H1 (cell line): Measurements from ENCODE around the gene WEE2. TPM values are rescaled to one million over a fixed set of nuclear protein-coding genes. Genes with fewer than 3 reads are reported as not detected.

Experiments
- CTCF ChIA-PET: fragments of 300-600 bp; sonication (Branson Sonifier 250); formaldehyde crosslinking; loops from one replicate; lab custom pipeline; 2021; ENCODE audit not compliant: partially characterized antibody; lab: Charles Lee
- POLR2A ChIA-PET: fragments of 300-600 bp; sonication (Branson Sonifier 250); formaldehyde crosslinking; loops from one replicate; lab custom pipeline; 2021; ENCODE audit warnings: inconsistent platforms; ENCODE audit not compliant: partially characterized antibody; lab: Charles Lee
- DNase-seq, 2 experiments: peaks; one replicate each; pipeline versions ENCODE4 v3.0.0 to v3.0.0-alpha.2; 2010 to 2022; ENCODE audit warnings: low spot score in 2 of 2, low read depth in 1 of 2, mixed read lengths in 1 of 2
- FAIRE-seq: peaks from 2 replicates; lab custom pipeline; 2011; peaks lifted over from hg19 to GRCh38; lab: Jason Lieb, UNC
- H2AFZ ChIP-seq: 2 replicates; pipeline ENCODE4 v1.8.1; 2012; ENCODE audit warnings: low read length, inconsistent platforms
- H2AK5ac ChIP-seq: 2 replicates; pipeline ENCODE4 v1.6.1; 2013; ENCODE audit warnings: low read depth, low read length
- H2BK120ac ChIP-seq: replicated peaks from 2 replicates; pipeline ENCODE3; 2013; ENCODE audit warnings: low read depth, low read length, inconsistent platforms
- H2BK12ac ChIP-seq: 2 replicates; pipeline ENCODE4 v1.6.1; 2013; ENCODE audit warnings: low read depth, low read length
- H2BK15ac ChIP-seq: 2 replicates; pipeline ENCODE4 v1.6.1; 2013; ENCODE audit warnings: low read length
- H2BK20ac ChIP-seq: 2 replicates; pipeline ENCODE4 v1.6.1; 2013; ENCODE audit warnings: low read length
- H2BK5ac ChIP-seq: 2 replicates; pipeline ENCODE4 v1.6.1; 2013; ENCODE audit warnings: low read depth, low read length
- H3K14ac ChIP-seq: 2 replicates; pipeline ENCODE4 v1.6.1; 2013; ENCODE audit warnings: inconsistent platforms; ENCODE audit not compliant: insufficient read length
- H3K18ac ChIP-seq: 2 replicates; pipeline ENCODE4 v1.6.1; 2013; ENCODE audit warnings: low read length; ENCODE audit errors: extremely low read depth
- H3K23ac ChIP-seq: 2 replicates; pipeline ENCODE4 v1.6.1; 2013; ENCODE audit warnings: inconsistent platforms; ENCODE audit not compliant: insufficient read length
- H3K23me2 ChIP-seq: 2 replicates; pipeline ENCODE4 v1.6.1; 2013; ENCODE audit warnings: low read depth, low read length
- H3K27ac ChIP-seq: 2 replicates; pipeline ENCODE4 v1.6.1; 2011; ENCODE audit warnings: low read depth, low read length, inconsistent platforms
- H3K27me3 ChIP-seq, 4 experiments: replicated peaks in 1 of 4; 1 replicate in 1 of 4; 2 replicates in 3 of 4; pipeline versions ENCODE4 v1.6.1 to v1.8.1; 2011 to 2013; ENCODE audit warnings: low read length in 3 of 4, mild to moderate bottlenecking in 3 of 4, inconsistent platforms in 2 of 4, mixed read lengths in 2 of 4, moderate library complexity in 1 of 4; ENCODE audit not compliant: control insufficient read depth in 3 of 4, insufficient read depth in 3 of 4; ENCODE audit errors: extremely low read depth in 1 of 4
- H3K36me3 ChIP-seq, 4 experiments: 2 replicates each; pipeline versions ENCODE4 v1.6.1 to v1.8.1; 2011 to 2013; ENCODE audit warnings: mild to moderate bottlenecking in 4 of 4, low read length in 3 of 4, moderate library complexity in 2 of 4, control low read depth in 1 of 4, inconsistent platforms in 1 of 4; ENCODE audit not compliant: insufficient read depth in 4 of 4, control insufficient read depth in 2 of 4
- H3K4ac ChIP-seq: replicated peaks from 2 replicates; pipeline ENCODE3; 2013; ENCODE audit warnings: low read length, low read depth, mixed read lengths, inconsistent platforms; ENCODE audit not compliant: insufficient read length
- H3K4me1 ChIP-seq, 4 experiments: replicated peaks in 1 of 4; 1 replicate in 1 of 4; 2 replicates in 3 of 4; pipeline versions ENCODE4 v1.6.1 to v1.8.1; 2011 to 2013; ENCODE audit warnings: low read length in 3 of 4, inconsistent platforms in 2 of 4, mixed read lengths in 1 of 4; ENCODE audit not compliant: insufficient read depth in 4 of 4, control insufficient read depth in 3 of 4
- H3K4me2 ChIP-seq, 2 experiments: 2 replicates each; pipeline versions ENCODE4 v1.6.1 to v1.8.1; 2011 to 2013; ENCODE audit warnings: low read depth in 2 of 2, low read length in 2 of 2, control low read depth in 1 of 2, inconsistent platforms in 1 of 2, mild to moderate bottlenecking in 1 of 2; ENCODE audit not compliant: insufficient read depth in 1 of 2
- H3K4me3 ChIP-seq, 4 experiments: fragments of 200-600, 300-600 bp in 1 of 4; sonication (generic), shearing (Covaris generic), sonication (Bioruptor Twin) in 1 of 4; 2 replicates each; pipeline versions ENCODE4 v1.5.1 to v1.8.1; 2011 to 2016; ENCODE audit warnings: low read length in 4 of 4, low read depth in 3 of 4, control low read depth in 2 of 4, inconsistent platforms in 2 of 4, mild to moderate bottlenecking in 2 of 4, mixed read lengths in 1 of 4, moderate library complexity in 1 of 4; ENCODE audit not compliant: insufficient read depth in 2 of 4; ENCODE audit errors: extremely low read depth in 1 of 4
- H3K56ac ChIP-seq: replicated peaks from 2 replicates; pipeline ENCODE3; 2013; ENCODE audit warnings: low read depth, mild to moderate bottlenecking, mixed read lengths, low read length, inconsistent platforms; ENCODE audit not compliant: insufficient read length
- H3K79me1 ChIP-seq: 2 replicates; pipeline ENCODE4 v1.6.1; 2013; ENCODE audit warnings: low read depth, low read length, control low read depth
- H3K79me2 ChIP-seq, 2 experiments: 2 replicates each; pipeline versions ENCODE4 v1.6.1 to v1.8.1; 2012 to 2013; ENCODE audit warnings: low read length in 2 of 2, mild to moderate bottlenecking in 2 of 2, inconsistent platforms in 1 of 2; ENCODE audit not compliant: insufficient read depth in 2 of 2, control insufficient read depth in 1 of 2
- H3K9ac ChIP-seq, 4 experiments: replicated peaks in 1 of 4; 1 replicate in 1 of 4; 2 replicates in 3 of 4; pipeline versions ENCODE4 v1.6.1 to v1.8.1; 2011 to 2013; ENCODE audit warnings: low read depth in 3 of 4, low read length in 3 of 4, control low read depth in 2 of 4, mild to moderate bottlenecking in 2 of 4, moderate library complexity in 2 of 4, inconsistent platforms in 1 of 4; ENCODE audit errors: extremely low read depth in 1 of 4
- H3K9me3 ChIP-seq, 2 experiments: 2 replicates each; pipeline versions ENCODE4 v1.6.1 to v1.8.1; 2012 to 2013; ENCODE audit warnings: mild to moderate bottlenecking in 2 of 2, moderate library complexity in 2 of 2, control low read depth in 1 of 2, inconsistent platforms in 1 of 2, low read depth in 1 of 2, low read length in 1 of 2, mixed read lengths in 1 of 2; ENCODE audit not compliant: insufficient read depth in 2 of 2
- H4K20me1 ChIP-seq, 2 experiments: replicated peaks in 1 of 2; 2 replicates each; pipeline versions ENCODE3 to v1.8.1; 2011 to 2013; ENCODE audit warnings: inconsistent platforms in 2 of 2, low read length in 2 of 2, mild to moderate bottlenecking in 1 of 2; ENCODE audit not compliant: insufficient read depth in 2 of 2, control insufficient read depth in 1 of 2
- H4K5ac ChIP-seq: 2 replicates; pipeline ENCODE4 v1.6.1; 2013; ENCODE audit warnings: low read length, low read depth, mixed read lengths, inconsistent platforms; ENCODE audit not compliant: insufficient read length
- H4K8ac ChIP-seq: 2 replicates; pipeline ENCODE4 v1.8.0; 2013; ENCODE audit warnings: mild to moderate bottlenecking, moderate library complexity, low read length, inconsistent platforms; ENCODE audit not compliant: insufficient read depth; ENCODE audit errors: extremely low read depth
- H4K91ac ChIP-seq: replicated peaks from 2 replicates; pipeline ENCODE3; 2013; ENCODE audit warnings: low read length, mixed read lengths, inconsistent platforms; ENCODE audit not compliant: insufficient read length
- ASH2L ChIP-seq: fragments of 200-600, 300-600 bp; sonication (generic); IDR thresholded peaks from one replicate; pipeline ENCODE4 v1.7.1; 2017; ENCODE audit warnings: low read length
- BCL11A ChIP-seq, 2 experiments: IDR thresholded peaks; one replicate each; pipeline ENCODE4 v1.6.1; 2011; ENCODE audit warnings: low read depth in 2 of 2, low read length in 2 of 2, mild to moderate bottlenecking in 2 of 2
- BRCA1 ChIP-seq: IDR thresholded peaks from 2 replicates; pipeline ENCODE4 v1.6.1; 2012; ENCODE audit warnings: low read depth, low read length, improper control_type of control experiment
- CEBPB ChIP-seq: IDR thresholded peaks from 2 replicates; pipeline ENCODE4 v1.6.1; 2012; ENCODE audit warnings: low read depth, low read length
- CHD1 ChIP-seq: IDR thresholded peaks from 2 replicates; pipeline ENCODE4 v1.6.1; 2012; ENCODE audit warnings: low read depth, low read length, improper control_type of control experiment
- KDM4A ChIP-seq: IDR thresholded peaks from one replicate; pipeline ENCODE4 v1.7.1; 2012; ENCODE audit warnings: low read depth, mild to moderate bottlenecking, moderate library complexity, low read length, inconsistent platforms; ENCODE audit not compliant: severe bottlenecking
- POLR2AphosphoS5 ChIP-seq: IDR thresholded peaks from 2 replicates; pipeline ENCODE4 v1.6.1; 2011; ENCODE audit warnings: low read depth, low read length
- RXRA ChIP-seq: IDR thresholded peaks from 2 replicates; pipeline ENCODE4 v1.6.1; 2011; ENCODE audit warnings: low read depth, mild to moderate bottlenecking, low read length, moderate library complexity; ENCODE audit not compliant: insufficient read depth
- SP4 ChIP-seq: IDR thresholded peaks from 2 replicates; pipeline ENCODE4 v1.6.1; 2012; ENCODE audit warnings: low read length, inconsistent platforms
- TAF7 ChIP-seq: optimal IDR thresholded peaks from 2 replicates; pipeline ENCODE3; 2011; ENCODE audit warnings: low read depth, mild to moderate bottlenecking, inconsistent platforms, low read length, moderate library complexity, borderline replicate concordance
- TBP ChIP-seq: IDR thresholded peaks from 2 replicates; pipeline ENCODE4 v1.6.1; 2011; ENCODE audit warnings: low read depth, low read length, improper control_type of control experiment
- TCF12 ChIP-seq: IDR thresholded peaks from 2 replicates; pipeline ENCODE4 v1.6.1; 2011; ENCODE audit warnings: low read depth, mild to moderate bottlenecking, low read length
- WGBS, 2 experiments: shearing (Covaris generic) in 1 of 2; methylation state at CpG; one replicate each; pipeline versions ENCODE4 v1.1.6 to v1.1.7; 2013 to 2015; ENCODE audit warnings: low lambda C conversion rate in 2 of 2, mixed read lengths in 2 of 2, inconsistent platforms in 1 of 2, low coverage in 1 of 2, missing lambda C conversion rate in 1 of 2; ENCODE audit not compliant: insufficient replicate concordance in 2 of 2, insufficient coverage in 1 of 2, insufficient read length in 1 of 2; ENCODE audit errors: extremely low coverage in 1 of 2, missing lambda C conversion rate in 1 of 2; 5-methylcytosine and 5-hydroxymethylcytosine counted together
- polyA plus RNA-seq, 7 experiments: library from polyadenylated mRNA; depleted of rRNA in 3 of 7; stranded (reverse) in 5 of 7; unstranded in 2 of 7; fragments of >200 nt in 5 of 7; fragments of 200-250 nt in 2 of 7; gene quantifications; 1 replicate in 5 of 7; 2 replicates in 1 of 7; 4 replicates in 1 of 7; pipeline versions ENCODE4 v1.2.1 to v1.2.3, GENCODE V29; 2011 to 2013; ENCODE audit warnings: missing spikeins in 2 of 7, mixed read lengths in 2 of 7
- total RNA-seq: library from RNA; stranded (reverse); fragmentation: NEBNext Ultra II Directional; extraction: Animal tissue kit (Norgen Biotek cat#: 25700); gene quantifications from 2 replicates; pipeline ENCODE4 v1.2.1, GENCODE V29; 2021

The WEE2 gene
- total and polyA plus RNA-seq, 2 of the 8 experiments (the other 6 are each of a cell fraction or from before 2014, with no cell fraction given) = 0.02 TPM; not detected in 1

DNA sequence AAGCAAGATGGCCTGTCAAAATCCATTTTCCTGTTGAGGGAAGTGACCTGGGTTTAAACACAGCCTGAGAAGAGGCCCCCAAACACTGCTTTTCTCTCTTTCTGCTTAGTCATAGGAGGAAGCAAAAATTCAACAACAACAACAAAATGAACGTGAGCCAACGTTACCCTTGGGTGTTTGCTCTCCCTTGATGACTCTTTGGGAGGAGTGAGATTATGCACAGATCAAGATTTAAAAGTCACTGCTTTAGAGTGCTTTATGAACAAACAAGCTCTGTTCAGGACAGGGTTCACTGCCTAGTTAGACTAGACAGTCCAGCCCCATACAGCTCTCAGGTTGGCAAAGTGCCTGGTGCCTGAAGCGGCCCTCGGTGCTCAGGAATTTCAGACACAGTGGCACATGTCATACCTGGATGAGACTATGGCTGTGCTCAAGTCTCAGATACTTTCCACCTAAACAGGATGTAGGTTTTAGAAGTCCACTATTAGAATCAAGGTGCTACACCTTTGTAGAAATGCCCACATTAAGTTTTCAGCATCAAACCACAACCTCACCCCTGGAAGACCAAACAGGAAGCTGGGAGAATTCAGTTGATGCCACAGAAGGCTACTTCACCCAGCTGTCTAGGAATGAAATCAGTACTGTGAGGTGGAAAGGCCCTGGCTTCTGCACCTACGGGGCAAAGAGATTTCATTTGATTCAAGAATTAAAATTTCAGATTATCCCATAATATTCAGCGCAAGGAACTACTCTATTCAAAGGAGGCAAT, 44.9 kb upstream of the WEE2 start:
- Histone ChIP-seq H3K27ac (no peak overlapping the region), H4K20me1 (no peaks in the 10 kb centered on the region), H2BK5ac (no peak overlapping the region), H3K14ac (no peak overlapping the region), H3K79me1 (no peaks in the 10 kb centered on the region; the same call in none of the 2 replicates), H2AK5ac (no peak overlapping the region), H3K79me2 (no peaks in the 10 kb centered on the region), H2BK15ac (no peak overlapping the region), H3K23ac (no peak overlapping the region), H3K4ac (no peak overlapping the region), H4K5ac (no peak overlapping the region), H2BK120ac (no peak overlapping the region), H3K9me3 (no peaks in the 10 kb centered on the region), H2AFZ (no peak overlapping the region), H2BK20ac (no peak overlapping the region), H4K91ac (no peak overlapping the region), H3K36me3 (peaks cover 2 to 35% (median 19%) of the 10 kb centered on the region in 4 experiments; a peak in 7 of 8 replicates), H2BK12ac (no peak overlapping the region), H3K4me2 (no peak overlapping the region), H3K27me3 (no peaks in the 10 kb centered on the region), H4K8ac (no peak overlapping the region), H3K18ac (no peak overlapping the region), H3K4me3 (no peak overlapping the region), H3K4me1 (no peaks in the 10 kb centered on the region), H3K56ac (no peak overlapping the region), H3K9ac (no peak overlapping the region), H3K23me2 (no peaks in the 10 kb centered on the region)
- FAIRE-seq (no peak), DNase-seq (no peak)
- WGBS, 2 experiments = 81% methylated on average over 6 of the region's 6 CpGs; no CpG with 5 or more reads in 1 of the 2 experiments
- POLR2A ChIA-PET = interaction anchor here (1.7 kb wide), 1 partner anchor 11 kb away, joined by 5 read pairs; no protein-coding TSS in a partner anchor
- CTCF ChIA-PET = interaction anchor here (0.7 to 6.5 kb wide), 4 partner anchors 9 to 35 kb away, joined by 3 to 47 read pairs (median 4); no protein-coding TSS in a partner anchor
- TF ChIP-seq BCL11A (IDR thresholded peaks at IDR 0.05; ENCODE audit: low read depth in 2 of 2, low read length in 2 of 2) (no peak), CHD1 (no peak), SP4 (no peak), POLR2AphosphoS5 (no peak), TAF7 (no peak), ASH2L (no peak), TBP (no peak), BRCA1 (no peak), RXRA (no peak), TCF12 (no peak), CEBPB (no peak), KDM4A (no peak)
